Ovary (tissue), 9 donors: Measurements from ENCODE around the gene FSD1L. TPM values are rescaled to one million over a fixed set of nuclear protein-coding genes. Genes with fewer than 3 reads are reported as not detected.

Experiments used
- DNase-seq, 5 donors: peaks; one replicate each; pipeline ENCODE4 v3.0.0-alpha.2; 2019 to 2020
- H3K27ac ChIP-seq, 2 donors: fragments of 200-600 bp; one replicate each; pipeline versions ENCODE4 v1.5.1 to v1.8.0; 2019 to 2022
- H3K27me3 ChIP-seq: fragments of 200-600 bp; one replicate; pipeline ENCODE4 v1.8.0; 2022
- H3K36me3 ChIP-seq: fragments of 200-600 bp; sonication (generic); one replicate; pipeline ENCODE4 v1.5.1; 2019
- H3K4me1 ChIP-seq: one replicate; pipeline ENCODE4 v1.8.1; 2013; ENCODE audit warnings: mild to moderate bottlenecking, moderate library complexity; ENCODE audit not compliant: insufficient read depth
- H3K4me3 ChIP-seq: fragments of 200-600 bp; sonication (generic); one replicate; pipeline ENCODE4 v1.5.1; 2017
- H3K9me3 ChIP-seq, 2 donors: fragments of 200-600 bp in 1 of 2; sonication (generic) in 1 of 2; one replicate each; pipeline versions ENCODE4 v1.5.1 to v1.8.1; 2013 to 2019; ENCODE audit warnings: mild to moderate bottlenecking in 1 of 2, moderate library complexity in 1 of 2
- CTCF ChIP-seq, 3 donors: fragments of 450-650 bp in 2 of 3; fragments of 200-600 bp in 1 of 3; IDR thresholded peaks; one replicate each; pipeline versions ENCODE4 v1.5.1 to v1.8.0; 2016 to 2022; ENCODE audit warnings: antibody characterized with exemption in 3 of 3, mild to moderate bottlenecking in 1 of 3
- EP300 ChIP-seq: sonication (generic); formaldehyde crosslinking; IDR thresholded peaks from one replicate; pipeline ENCODE4 v1.6.1; 2017; ENCODE audit warnings: antibody characterized with exemption
- POLR2A ChIP-seq: fragments of 450-650 bp; IDR thresholded peaks from one replicate; pipeline ENCODE4 v1.6.1; 2017; ENCODE audit warnings: antibody characterized with exemption, mild to moderate bottlenecking, moderate library complexity
- WGBS, 3 donors: extraction: QIAGEN DNeasy Blood & Tissue Kit in 1 of 3; methylation state at CpG; one replicate each; pipeline versions ENCODE4 v1.1.5 to v1.1.7; 2013 to 2017; 5-methylcytosine and 5-hydroxymethylcytosine counted together
- intact Hi-C, 4 donors: fragments of 100-400 bp; cut with DNase I; formaldehyde crosslinking; loops; one replicate each; pipeline versions ENCODE4 v1.11.0 to v1.15.1; 2022 to 2023
- polyA plus RNA-seq, 2 donors: library from polyadenylated mRNA; stranded (reverse); fragments of 200-250 nt in 1 of 2; fragments of 350-450 nt in 1 of 2; fragmentation: Illumina TruSeq in 1 of 2; extraction: RNeasy Lipid Tissue Mini Kit (QIAGEN cat#74804) in 1 of 2; gene quantifications; one replicate each; pipeline ENCODE4 v1.2.3, GENCODE V29; 2013 to 2014
- total RNA-seq, 7 donors: library from RNA; depleted of rRNA in 2 of 7; stranded (reverse); fragments of >200 nt in 2 of 7; fragmentation: NEBNext Ultra II Directional in 3 of 7; extraction: Animal tissue kit (Norgen Biotek cat#: 25700) in 3 of 7; gene quantifications; one replicate each; pipeline versions ENCODE4 v1.1.0 to v1.2.4, GENCODE V29; 2016 to 2023
- donor health status: DM: no; HTN: no; CAD: no; lungs with moderate emphysema.
- donor health status: DM: no; HTN: no; CAD: no.
- donor health status: Bipolar disorder and iron deficiency.
- donor health status: DM: yes; HTN: yes; CAD: no.
- donor health status: DM: no; HTN: no; CAD: no.
- donor health status: DM: yes; HTN: yes; CAD: no.

The FSD1L gene
- total and polyA plus RNA-seq, 9 donors = 1.4 to 7.6 (median 4.0) TPM

GRCh38 chr9:105437704-105438103 is 10.1 kb upstream of the FSD1L start:
- no peak overlapping the region for H3K4me3 ChIP-seq
- DNase-seq = no peak
- no peaks in the 10 kb centered on the region for H3K9me3 ChIP-seq
- H3K27me3 ChIP-seq = no peaks in the 10 kb centered on the region
- 86 to 89% (median 88%) methylated on average over 1 of the region's 1 CpG for WGBS, 3 donors
- no peak for TF ChIP-seq EP300
- no peak for TF ChIP-seq CTCF (IDR thresholded peaks at IDR 0.05)
- TF ChIP-seq POLR2A = no peak
- no peak overlapping the region for H3K27ac ChIP-seq
- no peaks in the 10 kb centered on the region for H3K36me3 ChIP-seq
- intact Hi-C loops = no loop called here
- H3K4me1 ChIP-seq = peaks cover 2% of the 10 kb centered on the region

GRCh38 chr9:105438141-105438806 is 9.6 kb upstream of the FSD1L start:
- Histone ChIP-seq H3K9me3 (no peaks in the 10 kb centered on the region), H3K27me3 (no peaks in the 10 kb centered on the region), H3K4me1 (peaks cover 2% of the 10 kb centered on the region), H3K27ac (no peak overlapping the region), H3K4me3 (no peak overlapping the region), H3K36me3 (no peaks in the 10 kb centered on the region)
- intact Hi-C loops = no loop called here
- DNase-seq = no peak
- TF ChIP-seq POLR2A = no peak
- no peak for TF ChIP-seq CTCF (IDR thresholded peaks at IDR 0.05)
- no peak for TF ChIP-seq EP300
- 9 to 36% (median 15%) methylated on average over 8 of the region's 8 CpGs for WGBS, 3 donors

- intact Hi-C loops = no loop called here
- Histone ChIP-seq H3K27me3 (no peaks in the 10 kb centered on the region), H3K9me3 (no peaks in the 10 kb centered on the region), H3K36me3 (no peaks in the 10 kb centered on the region), H3K4me3 (no peak overlapping the region), H3K27ac (no peak overlapping the region), H3K4me1 (peaks cover 2% of the 10 kb centered on the region)
- no peak for DNase-seq
- TF ChIP-seq EP300 (no peak), POLR2A (no peak), CTCF (IDR thresholded peaks at IDR 0.05) (no peak)
Measured at GRCh38 chr9:105439428-105439827, 8.4 kb upstream of the FSD1L start.

- TF ChIP-seq CTCF (IDR thresholded peaks at IDR 0.05) (no peak), EP300 (no peak), POLR2A (no peak)
- H3K27ac ChIP-seq = no peak overlapping the region
- H3K4me1 ChIP-seq = peaks cover 2% of the 10 kb centered on the region
- no peak overlapping the region for H3K4me3 ChIP-seq
- no peaks in the 10 kb centered on the region for H3K36me3 ChIP-seq
- DNase-seq = no peak
- H3K9me3 ChIP-seq = no peaks in the 10 kb centered on the region
- WGBS, 3 donors = 45 to 57% (median 50%) methylated on average over 2 of the region's 2 CpGs
- intact Hi-C loops = no loop called here
- H3K27me3 ChIP-seq = no peaks in the 10 kb centered on the region
Measured at GRCh38 chr9:105441616-105442160, 6.1 kb upstream of the FSD1L start.
